Heart right ventricle (tissue), 16 donors: ENCODE results near the gene GEMIN4. TPM values are rescaled to one million over a fixed set of nuclear protein-coding genes. Genes with fewer than 3 reads are reported as not detected.
A peak's percentile ranks its signal among the peaks of the same experiment; 100 is the strongest.
"Not testable (repeated sequence)": the region's sequence is repeated elsewhere in the genome, so short reads cannot be mapped to it uniquely, and the experiment has no call there.

Experiments used
- ATAC-seq, 8 donors: fragments of 200-7000 bp; cut with Tn5 transposase; one replicate each; pipeline ENCODE4 v1.9.1; 2020; ENCODE audit warnings: mild to moderate bottlenecking in 8 of 8, moderate library complexity in 8 of 8, moderate number of reproducible peaks in 1 of 8
- DNase-seq, 2 donors: peaks; one replicate each; pipeline ENCODE4 v3.0.0-alpha.2; 2020
- H3K27ac ChIP-seq, 10 donors: fragments of 200-600 bp; sonication (generic) in 2 of 10; one replicate each; pipeline versions ENCODE4 v1.5.0 to v1.8.0; 2020 to 2022; ENCODE audit warnings: mild to moderate bottlenecking in 3 of 10
- H3K27me3 ChIP-seq, 7 donors: fragments of 200-600 bp; one replicate each; pipeline ENCODE4 v1.8.0; 2021 to 2022; ENCODE audit warnings: mild to moderate bottlenecking in 2 of 7
- H3K36me3 ChIP-seq, 9 donors: fragments of 200-600 bp; sonication (generic) in 1 of 9; one replicate each; pipeline versions ENCODE4 v1.5.0 to v1.8.0; 2020 to 2022; ENCODE audit warnings: mild to moderate bottlenecking in 2 of 9
- H3K4me1 ChIP-seq, 9 donors: fragments of 200-600 bp; sonication (generic) in 1 of 9; one replicate each; pipeline versions ENCODE4 v1.5.0 to v1.8.0; 2020 to 2022; ENCODE audit warnings: mild to moderate bottlenecking in 4 of 9
- H3K4me3 ChIP-seq, 10 donors: fragments of 200-600 bp; sonication (generic) in 2 of 10; one replicate each; pipeline versions ENCODE4 v1.5.0 to v1.8.0; 2020 to 2022; ENCODE audit warnings: mild to moderate bottlenecking in 7 of 10, moderate library complexity in 2 of 10
- H3K9me3 ChIP-seq, 11 donors: fragments of 200-600 bp in 10 of 11; sonication (generic) in 2 of 11; one replicate each; pipeline versions ENCODE4 v1.5.0 to v1.8.0; 2013 to 2022; ENCODE audit warnings: mild to moderate bottlenecking in 2 of 11, control low read depth in 1 of 11, moderate library complexity in 1 of 11
- CTCF ChIP-seq, 9 donors: fragments of 200-600 bp; sonication (generic) in 2 of 9; IDR thresholded peaks; one replicate each; pipeline versions ENCODE4 v1.5.0 to v1.8.0; 2021 to 2022; ENCODE audit warnings: antibody characterized with exemption in 9 of 9, mild to moderate bottlenecking in 5 of 9, moderate library complexity in 1 of 9
- WGBS, 2 donors: extraction: QIAGEN DNeasy Blood & Tissue Kit; methylation state at CpG; one replicate each; pipeline ENCODE4 v1.1.7; 2013; ENCODE audit warnings: inconsistent platforms in 1 of 2; 5-methylcytosine and 5-hydroxymethylcytosine counted together
- intact Hi-C, 10 donors: fragments of 100-400 bp; cut with DNase I; formaldehyde crosslinking; loops; one replicate each; pipeline versions ENCODE4 v1.11.1 to v1.14.2; 2022
- polyA plus RNA-seq, 2 donors: library from polyadenylated mRNA; stranded (reverse); fragments of 200-250 nt; gene quantifications; one replicate each; pipeline ENCODE4 v1.2.3, GENCODE V29; 2013
- total RNA-seq, 10 donors: library from RNA; stranded (reverse); fragmentation: NEBNext Ultra II Directional in 3 of 10; extraction: Animal tissue kit (Norgen Biotek cat#: 25700) in 3 of 10; gene quantifications; one replicate each; pipeline versions ENCODE4 v1.2.1 to v1.2.4, GENCODE V29; 2021 to 2023
- donor health status: Arrhythmogenic right ventricular cardiomyopathy.
- donor health status: ischemic (EF 13 %, LVEDD 7.1; RV severe dilation, severe dysfunction).
- donor health status: healthy with polysubstance abuse.
- donor health status: DM: no; HTN: yes; CAD: no.
- donor health status: DM: no; HTN: no; CAD: no.
- donor health status: ischemic (EF 25% LVEDD 6.9; RV normal size, moderate dysfunction).
- donor health status: ischemic (EF 25% LVEDD 5.7; RV mildly dilated, moderate dysfunction).
- donor health status: healthy.
- donor health status: DM: yes; HTN: yes; CAD: no.
- donor health status: Ischemic cardiomyopathy.
- donor health status: ischemic (EF 35%, LVEDD 5.7; RV mildly dilated, moderate dysfunction).
- donor health status: nonischemic (EF 11% LVEDD 7.7; RV severe dilation, severe dysfunction).
- donor health status: DM: yes; HTN: yes; CAD: no.
- donor health status: PGD.
- donor health status: ischemic (EF 29% LVEDD 5.4; RV normal size, mild dysfunction).
- donor health status: nonischemic (EF 23%, LVEDD 6.1; RV moderate dilation, normal function).

GEMIN4 gene
- total and polyA plus RNA-seq, 12 donors, result 4.8 to 14.9 (median 11.2) TPM

DNA sequence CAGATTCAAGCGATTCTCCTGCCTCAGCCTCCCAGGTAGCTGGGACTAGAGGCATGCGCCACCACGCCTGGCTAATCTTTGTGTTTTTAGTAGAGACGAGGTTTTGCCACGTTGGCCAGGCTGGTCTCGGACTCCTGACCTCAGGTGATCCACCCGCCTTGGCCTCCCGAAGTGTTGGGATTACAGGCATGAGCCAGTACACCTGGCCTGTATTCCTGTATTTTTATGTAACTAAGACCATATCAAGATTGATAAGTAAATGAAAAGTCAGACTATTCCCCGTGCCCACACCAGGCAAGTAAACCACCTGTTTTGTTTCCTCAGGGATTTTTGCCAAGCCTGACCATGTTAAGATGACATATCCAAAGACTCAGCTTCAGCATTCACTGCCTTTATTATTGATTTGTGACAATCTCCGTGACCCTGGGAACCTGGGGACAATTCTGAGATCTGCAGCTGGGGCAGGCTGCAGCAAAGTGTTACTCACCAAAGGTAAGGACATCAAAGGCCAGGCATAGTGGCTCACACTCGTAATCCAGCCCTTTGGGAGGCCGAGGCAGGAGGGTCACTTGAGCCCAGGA lies 35.7 kb upstream of the GEMIN4 start:
- no peak overlapping the region for H3K4me3 ChIP-seq
- H3K9me3 ChIP-seq, result no peaks in the 10 kb centered on the region
- peaks cover 0 to 79% (median 28%) of the 10 kb centered on the region in 9 donors for H3K36me3 ChIP-seq
- no peak for DNase-seq
- H3K27me3 ChIP-seq, result no peaks in the 10 kb centered on the region
- 88 to 92% methylated on average over 12 of the region's 12 CpGs for WGBS, 2 donors
- H3K27ac ChIP-seq, result no peak overlapping the region
- intact Hi-C loops, result no loop called here
- peaks cover 7 to 32% (median 15%) of the 10 kb centered on the region in 9 donors for H3K4me1 ChIP-seq
- ATAC-seq, result no peak
- TF ChIP-seq CTCF (IDR thresholded peaks at IDR 0.05), result no peak

- DNase-seq, intact Hi-C loops, ATAC-seq, H3K27me3 ChIP-seq, H3K27ac ChIP-seq, H3K9me3 ChIP-seq, H3K4me3 ChIP-seq: not testable (repeated sequence)
- Histone ChIP-seq H3K4me1 (peaks cover 11 to 35% (median 25%) of the 10 kb centered on the region in 9 donors), H3K36me3 (peaks cover 0 to 61% (median 22%) of the 10 kb centered on the region in 9 donors)
- WGBS, 2 donors, result 91 to 96% methylated on average over 7 of the region's 7 CpGs
Observed at GRCh38 chr17:785901-786300, 33.8 kb upstream of the GEMIN4 start.

DNA sequence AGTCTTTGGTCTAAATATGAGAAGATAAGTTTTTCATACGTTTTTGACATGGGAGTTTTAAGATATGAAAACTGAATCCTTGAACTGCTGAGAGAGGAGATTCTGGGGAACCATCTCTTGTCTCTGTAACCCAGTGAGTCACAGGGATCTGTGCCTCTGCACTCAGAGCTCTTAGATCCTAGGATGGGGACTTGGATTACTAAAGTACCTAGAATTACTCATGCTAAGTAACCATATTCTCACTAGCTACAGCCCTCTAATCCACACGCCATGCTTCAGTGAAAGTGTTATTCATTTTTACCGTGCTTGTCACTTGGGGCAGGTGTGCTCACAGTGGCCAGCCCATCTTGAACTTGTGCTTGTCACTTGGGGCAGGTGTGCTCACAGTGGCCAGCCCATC lies 32.1 kb upstream of the GEMIN4 start:
- DNase-seq (no peak), ATAC-seq (no peak)
- H3K4me1 ChIP-seq, result peaks cover 11 to 33% (median 29%) of the 10 kb centered on the region in 9 donors
- H3K4me3 ChIP-seq, result no peak overlapping the region
- no peaks in the 10 kb centered on the region for H3K27me3 ChIP-seq
- WGBS, 2 donors, result 74 to 84% methylated on average over 3 of the region's 3 CpGs
- no peak for TF ChIP-seq CTCF (IDR thresholded peaks at IDR 0.05)
- peaks cover 0 to 51% (median 22%) of the 10 kb centered on the region in 9 donors for H3K36me3 ChIP-seq
- intact Hi-C loops, result no loop called here
- no peak overlapping the region for H3K27ac ChIP-seq
- H3K9me3 ChIP-seq, result no peaks in the 10 kb centered on the region

DNA sequence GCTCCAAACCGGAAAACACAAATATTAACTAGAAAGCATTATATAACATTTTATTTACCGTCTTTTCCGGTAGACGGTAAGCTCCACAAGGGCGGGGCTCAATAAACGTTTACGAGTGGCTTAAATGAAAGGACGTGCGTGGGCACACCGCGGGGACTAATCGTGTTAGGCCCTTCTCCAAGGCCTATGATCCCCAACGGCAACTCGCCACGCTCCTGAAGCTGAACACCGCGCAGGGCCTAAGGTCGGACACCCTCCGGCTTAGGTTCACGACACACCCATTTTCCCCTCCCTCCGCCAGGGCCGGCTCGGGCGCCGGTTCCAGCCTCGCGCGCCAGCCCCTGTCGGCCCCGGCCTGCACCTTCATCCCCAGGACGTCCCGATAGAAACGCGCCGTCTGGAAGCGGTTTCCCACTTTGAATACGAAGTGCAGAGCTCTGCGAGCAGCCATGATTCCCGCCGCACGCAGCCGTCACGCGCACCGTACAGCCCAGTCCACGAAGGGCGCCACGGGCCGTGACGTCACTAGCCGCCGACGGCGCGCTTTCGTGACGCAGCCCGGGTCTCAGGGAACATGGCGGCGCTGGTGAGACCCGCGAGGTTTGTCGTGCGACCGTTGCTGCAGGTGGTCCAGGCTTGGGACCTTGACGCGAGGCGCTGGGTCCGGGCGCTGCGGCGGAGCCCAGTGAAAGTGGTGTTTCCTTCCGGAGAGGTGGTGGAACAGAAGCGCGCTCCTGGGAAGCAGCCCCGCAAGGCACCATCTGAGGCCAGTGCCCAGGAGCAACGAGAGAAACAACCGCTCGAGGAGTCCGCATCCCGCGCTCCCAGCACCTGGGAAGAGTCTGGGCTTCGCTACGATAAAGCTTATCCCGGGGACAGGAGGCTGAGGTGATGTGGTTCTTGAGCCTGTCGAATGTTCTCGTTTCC lies 30.0 kb upstream of the GEMIN4 start, which contains the start of the genes GLOD4 and MRM3:
GLOD4 (minus strand) TSS at position 476 of the 927 bp plus-strand sequence; CDS start at position 451, 25 bp downstream.
MRM3 (plus strand) TSS at position 549 of the 927 bp plus-strand sequence; CDS start at position 575, 26 bp downstream.
- intact Hi-C loops, result no loop called here
- DNase-seq (peak; percentile 92 to 94), ATAC-seq (peak; percentile 97 to 99 (median 99))
- no peaks in the 10 kb centered on the region for H3K9me3 ChIP-seq
- peaks cover 0 to 50% (median 9%) of the 10 kb centered on the region in 9 donors for H3K36me3 ChIP-seq
- 0% methylated on average over 87 of the region's 87 CpGs for WGBS, 2 donors
- H3K4me3 ChIP-seq, result peak within 1 kb of the TSS; percentile 65 to 100 (median 96)
- H3K4me1 ChIP-seq, result peaks cover 11 to 33% (median 29%) of the 10 kb centered on the region in 9 donors
- H3K27ac ChIP-seq, result peak within 1 kb of the TSS in 9 of 10 donors; percentile 76 to 93 (median 86)
- peak in 5 of 9 donors; percentile 9 to 39 (median 28) for TF ChIP-seq CTCF (IDR thresholded peaks at IDR 0.05)
- no peaks in the 10 kb centered on the region for H3K27me3 ChIP-seq
